RWPE2 (cell line): Measurements from ENCODE around the gene SGCE.

ENCODE experiments used
- ATAC-seq: fragments of 200-7000 bp; cut with Tn5 transposase; 3 replicates; pipeline ENCODE4 v1.9.1; 2021; ENCODE audit warnings: low read depth
- DNase-seq: peaks from one replicate; pipeline ENCODE4 v3.0.0-alpha.2; 2020; ENCODE audit warnings: low spot score
- H3K27ac ChIP-seq: fragments of 450-650 bp; 2 replicates; pipeline ENCODE4 v1.5.1; 2017; ENCODE audit warnings: mild to moderate bottlenecking; ENCODE audit not compliant: poor library complexity, severe bottlenecking
- H3K27me3 ChIP-seq: fragments of 250-450 bp; sonication (Bioruptor Pico); 2 replicates; pipeline ENCODE4 v1.5.1; 2021; ENCODE audit warnings: mild to moderate bottlenecking, moderate library complexity; ENCODE audit not compliant: insufficient read depth, poor library complexity, severe bottlenecking
- H3K36me3 ChIP-seq: fragments of 250-450 bp; sonication (Bioruptor Pico); 2 replicates; pipeline ENCODE4 v1.5.1; 2020; ENCODE audit warnings: low read depth, mild to moderate bottlenecking, moderate library complexity
- H3K4me1 ChIP-seq: fragments of 250-450 bp; sonication (Bioruptor Pico); 2 replicates; pipeline ENCODE4 v1.5.1; 2021; ENCODE audit warnings: mild to moderate bottlenecking, moderate library complexity; ENCODE audit not compliant: insufficient read depth, poor library complexity, severe bottlenecking
- H3K4me3 ChIP-seq: fragments of 250-450 bp; sonication (Bioruptor Pico); 2 replicates; pipeline ENCODE4 v1.5.1; 2021; ENCODE audit warnings: mild to moderate bottlenecking, moderate library complexity; ENCODE audit not compliant: severe bottlenecking
- H3K9me3 ChIP-seq: fragments of 250-450 bp; sonication (Bioruptor Pico); 2 replicates; pipeline ENCODE4 v1.5.1; 2021; ENCODE audit warnings: mild to moderate bottlenecking, moderate library complexity; ENCODE audit not compliant: severe bottlenecking
- CTCF ChIP-seq: fragments of 450-650 bp; IDR thresholded peaks from one replicate; pipeline ENCODE4 v1.5.1; 2017; ENCODE audit warnings: mild to moderate bottlenecking, moderate library complexity; ENCODE audit not compliant: poor library complexity, severe bottlenecking

SGCE gene

GRCh38 chr7:94594882-94595281 is 61.1 kb downstream of the SGCE start:
- Histone ChIP-seq H3K9me3 (no peaks in the 10 kb centered on the region), H3K27ac (no peak overlapping the region), H3K4me3 (no peak overlapping the region), H3K4me1 (no peaks in the 10 kb centered on the region), H3K36me3 (peaks cover 15% of the 10 kb centered on the region), H3K27me3 (no peaks in the 10 kb centered on the region)
- DNase-seq: no peak
- TF ChIP-seq CTCF: no peak
- no peak for ATAC-seq

GRCh38 chr7:94591176-94591575 is 64.8 kb downstream of the SGCE start:
- no peaks in the 10 kb centered on the region for H3K27me3 ChIP-seq
- H3K9me3 ChIP-seq: no peaks in the 10 kb centered on the region
- no peaks in the 10 kb centered on the region for H3K4me1 ChIP-seq
- ATAC-seq: no peak
- H3K36me3 ChIP-seq: no peaks in the 10 kb centered on the region
- no peak overlapping the region for H3K27ac ChIP-seq
- DNase-seq: no peak
- TF ChIP-seq CTCF: no peak
- H3K4me3 ChIP-seq: no peak overlapping the region

GRCh38 chr7:94590526-94591162 is 65.3 kb downstream of the SGCE start:
- H3K36me3 ChIP-seq: no peaks in the 10 kb centered on the region
- no peaks in the 10 kb centered on the region for H3K9me3 ChIP-seq
- H3K4me3 ChIP-seq: no peak overlapping the region
- DNase-seq (no peak), ATAC-seq (no peak)
- TF ChIP-seq CTCF: no peak
- H3K27ac ChIP-seq: no peak overlapping the region
- H3K4me1 ChIP-seq: no peaks in the 10 kb centered on the region
- H3K27me3 ChIP-seq: no peaks in the 10 kb centered on the region

GRCh38 chr7:94588075-94588474 is 67.9 kb downstream of the SGCE start:
- Histone ChIP-seq H3K4me1 (no peaks in the 10 kb centered on the region), H3K27ac (no peak overlapping the region), H3K9me3 (no peaks in the 10 kb centered on the region), H3K4me3 (no peak overlapping the region), H3K27me3 (no peaks in the 10 kb centered on the region), H3K36me3 (no peaks in the 10 kb centered on the region)
- TF ChIP-seq CTCF: no peak
- no peak for DNase-seq
- no peak for ATAC-seq

GRCh38 chr7:94584113-94584512 is 71.8 kb downstream of the SGCE start:
- Histone ChIP-seq H3K27me3 (no peaks in the 10 kb centered on the region), H3K27ac (no peak overlapping the region), H3K36me3 (no peaks in the 10 kb centered on the region), H3K9me3 (no peaks in the 10 kb centered on the region), H3K4me3 (no peak overlapping the region), H3K4me1 (peaks cover 7% of the 10 kb centered on the region)
- no peak for TF ChIP-seq CTCF
- ATAC-seq: 0 out of 3 replicates have a peak, but pooled peaks have one; percentile 19
- no peak for DNase-seq
